K562 (cell line): Measurements from ENCODE around the gene KRTAP4-8. TPM values are rescaled to one million over a fixed set of nuclear protein-coding genes. Genes with fewer than 3 reads are reported as not detected.

ENCODE experiments used
- ATAC-seq: fragments of 200-7000 bp; cut with Tn5 transposase; 3 replicates; pipeline ENCODE4 v1.9.1; 2020; ENCODE audit warnings: moderate library complexity
- BruUV-seq: library from RNA; stranded (reverse); fragments of 400-500 nt; replicated peaks from 2 replicates; lab custom pipeline; 2021; lab: Mats Ljungman, UMichigan
- CTCF ChIA-PET: fragments of 300-600 bp; formaldehyde crosslinking; extraction: SDS; loops from one replicate; lab custom pipeline; 2021; ENCODE audit warnings: low intra/inter-chr PET ratio; lab: Yijun Ruan, JAX
- POLR2A ChIA-PET: fragments of 300-600, 350-650 bp; sonication (Branson Sonifier 250); formaldehyde crosslinking; extraction: SDS; loops from one replicate; lab custom pipeline; 2021; ENCODE audit warnings: antibody characterized with exemption, inconsistent platforms; lab: Yijun Ruan, JAX
- DNase-seq, 4 experiments: peaks; one replicate each; pipeline versions ENCODE4 v3.0.0 to v3.0.0-alpha.2; 2011 to 2018; ENCODE audit warnings: low spot score in 3 of 4, mixed read lengths in 3 of 4; ENCODE audit errors: extremely low read depth in 1 of 4
- FAIRE-seq: peaks from 2 replicates; lab custom pipeline; 2011; peaks lifted over from hg19 to GRCh38; lab: Jason Lieb, UNC
- H2AFZ ChIP-seq: 2 replicates; pipeline ENCODE4 v1.6.0; 2011; ENCODE audit warnings: low read depth, low read length, control low read depth, inconsistent platforms
- H3K27ac ChIP-seq: fragments of 200-600 bp; 3 replicates; pipeline ENCODE4 v1.8.0; 2011; ENCODE audit warnings: low read depth, mild to moderate bottlenecking, control low read depth, inconsistent platforms, low read length, moderate library complexity, mixed read lengths; ENCODE audit errors: extremely low read depth
- H3K27me3 ChIP-seq, 2 experiments: fragments of 300-600 bp in 1 of 2; 2 replicates in 1 of 2; 3 replicates in 1 of 2; pipeline versions ENCODE4 v1.6.0 to v1.8.0; 2011; ENCODE audit warnings: inconsistent platforms in 2 of 2, low read length in 2 of 2, mild to moderate bottlenecking in 1 of 2, mixed read lengths in 1 of 2, moderate library complexity in 1 of 2; ENCODE audit not compliant: control insufficient read depth in 2 of 2, insufficient read depth in 2 of 2
- H3K36me3 ChIP-seq: fragments of 300-600 bp; 3 replicates; pipeline ENCODE4 v1.8.0; 2011; ENCODE audit warnings: mild to moderate bottlenecking, low read length, inconsistent platforms; ENCODE audit not compliant: control insufficient read depth, insufficient read depth
- H3K4me1 ChIP-seq, 2 experiments: fragments of 200-600 bp in 1 of 2; replicated peaks in 1 of 2; 2 replicates in 1 of 2; 3 replicates in 1 of 2; pipeline versions ENCODE4 v1.5.1 to v1.8.0; 2011; ENCODE audit warnings: inconsistent platforms in 2 of 2, low read length in 2 of 2, mild to moderate bottlenecking in 1 of 2, mixed read lengths in 1 of 2, moderate library complexity in 1 of 2; ENCODE audit not compliant: control insufficient read depth in 2 of 2, insufficient read depth in 2 of 2
- H3K4me2 ChIP-seq: 2 replicates; pipeline ENCODE4 v1.6.1; 2011; ENCODE audit warnings: low read length, control low read depth, inconsistent platforms, mixed read lengths; ENCODE audit not compliant: insufficient read depth
- H3K4me3 ChIP-seq: fragments of 200-600 bp; sonication (generic), shearing (Covaris generic); 2 replicates; pipeline ENCODE4 v1.5.1; 2016; ENCODE audit warnings: control low read depth, inconsistent platforms
- H3K79me2 ChIP-seq: fragments of 200-600 bp; 3 replicates; pipeline ENCODE4 v1.8.0; 2011; ENCODE audit warnings: low read length, inconsistent platforms; ENCODE audit not compliant: control insufficient read depth, insufficient read depth
- H3K9ac ChIP-seq, 2 experiments: 2 replicates each; pipeline versions ENCODE4 v1.6.0 to v1.6.1; 2011; ENCODE audit warnings: low read depth in 2 of 2, low read length in 2 of 2, control low read depth in 1 of 2, inconsistent platforms in 1 of 2, mild to moderate bottlenecking in 1 of 2, mixed read lengths in 1 of 2; ENCODE audit not compliant: insufficient read depth in 1 of 2
- H3K9me1 ChIP-seq: one replicate; pipeline ENCODE4 v1.6.0; 2011; ENCODE audit warnings: inconsistent platforms, mild to moderate bottlenecking, low read length, moderate library complexity; ENCODE audit not compliant: control insufficient read depth, insufficient read depth
- H3K9me3 ChIP-seq: replicated peaks from 2 replicates; pipeline ENCODE4 v1.5.1; 2011; ENCODE audit warnings: low read depth, low read length, inconsistent platforms; ENCODE audit not compliant: control insufficient read depth, insufficient read depth
- H4K20me1 ChIP-seq: replicated peaks from 2 replicates; pipeline ENCODE4 v1.6.1; 2011; ENCODE audit warnings: low read length, inconsistent platforms, mixed read lengths; ENCODE audit not compliant: control insufficient read depth, insufficient read depth
- ATF7 ChIP-seq: fragments of 450-650 bp; IDR thresholded peaks from 2 replicates; pipeline ENCODE4 v1.7.1; 2014; ENCODE audit warnings: mild to moderate bottlenecking, moderate library complexity
- EP300 ChIP-seq: IDR thresholded peaks from 2 replicates; pipeline ENCODE4 v1.6.1; 2012; ENCODE audit warnings: low read length, improper control_type of control experiment
- MEF2A ChIP-seq: IDR thresholded peaks from 2 replicates; pipeline ENCODE4 v1.6.1; 2011; ENCODE audit warnings: low read depth, mild to moderate bottlenecking, low read length, moderate library complexity; ENCODE audit not compliant: control insufficient read depth
- ZBTB1 ChIP-seq: sonication (generic); formaldehyde crosslinking; IDR thresholded peaks from 2 replicates; pipeline ENCODE4 v1.8.1; 2023; ENCODE audit warnings: missing genetic modification reagents, low read depth, mild to moderate bottlenecking, borderline replicate concordance
- ZNF146 ChIP-seq: IDR thresholded peaks from one replicate; pipeline ENCODE4 v1.6.1; 2018; ENCODE audit warnings: missing compliant biosample characterization; ENCODE audit not compliant: unreplicated experiment
- ZNF518B ChIP-seq: fragments of 250-450 bp; sonication (Bioruptor Pico); IDR thresholded peaks from 2 replicates; pipeline ENCODE4 v1.5.0; 2021; ENCODE audit warnings: mild to moderate bottlenecking, moderate library complexity
- ZNF668 ChIP-seq: fragments of 250-450 bp; sonication (Bioruptor Pico); IDR thresholded peaks from 2 replicates; pipeline ENCODE4 v1.8.0; 2022; ENCODE audit warnings: mild to moderate bottlenecking, inconsistent platforms
- WGBS: fragments of 100-300 bp; shearing (Covaris generic); methylation state at CpG from one replicate; pipeline ENCODE4 v1.1.6; 2016; ENCODE audit warnings: low coverage, mixed read lengths; ENCODE audit not compliant: insufficient coverage; ENCODE audit errors: missing lambda C conversion rate; 5-methylcytosine and 5-hydroxymethylcytosine counted together
- in situ Hi-C: fragments of 300-500 bp; cut with MboI; formaldehyde crosslinking; loops from 4 replicates; pipeline ENCODE4 v1.15.0; 2018; ENCODE audit warnings: inconsistent platforms, mixed read lengths
- intact Hi-C: fragments of 100-400 bp; cut with micrococcal nuclease; formaldehyde crosslinking; loops from 2 replicates; pipeline ENCODE4 v1.14.2; 2022
- polyA plus RNA-seq, 8 experiments: library from polyadenylated mRNA; depleted of rRNA in 4 of 8; stranded (reverse) in 5 of 8; unstranded in 3 of 8; fragments of >200 nt; fragmentation: Nextera tagmentation in 2 of 8; fragmentation: Illumina TruSeq in 1 of 8; extraction: Ambion mirVana in 2 of 8; extraction: Trizol in 1 of 8; gene quantifications; 2 replicates each; pipeline versions ENCODE4 v1.2.1 to v1.2.3, GENCODE V29; 2011 to 2014; ENCODE audit warnings: inconsistent platforms in 1 of 8, missing spikeins in 1 of 8
- total RNA-seq, 7 experiments: library from RNA; depleted of rRNA in 6 of 7; stranded (reverse); fragments of >200 nt in 6 of 7; fragmentation: Illumina TruSeq in 2 of 7; extraction: Trizol in 2 of 7; gene quantifications; 2 replicates each; pipeline versions ENCODE4 v1.2.1 to v1.2.3, GENCODE V29; 2011 to 2021; ENCODE audit warnings: low replicate concordance in 1 of 7

The KRTAP4-8 gene
- total and polyA plus RNA-seq, 9 of the 15 experiments (the other 6 are each of a cell fraction or from before 2014, with no cell fraction given) = not detected

- TF ChIP-seq ZNF518B (CRISPR knock-in tag) (no peak), MEF2A (no peak), ATF7 (no peak), ZNF668 (no peak)
Measured at GRCh38 chr17:41127371-41127770, 29.4 kb upstream of the KRTAP4-8 start (continued).

- TF ChIP-seq ZNF146 (CRISPR knock-in tag) (peak; percentile 55), EP300 (no peak), ZBTB1 (no peak)
- Histone ChIP-seq H2AFZ (no peak overlapping the region), H3K4me2 (no peak overlapping the region), H3K27me3 (no peaks in the 10 kb centered on the region), H3K79me2 (no peaks in the 10 kb centered on the region), H3K4me1 (no peaks in the 10 kb centered on the region), H3K9ac (no peak overlapping the region), H3K9me1 (no peaks in the 10 kb centered on the region), H3K4me3 (no peak overlapping the region), H3K36me3 (no peaks in the 10 kb centered on the region), H3K9me3 (no peaks in the 10 kb centered on the region), H3K27ac (no peak overlapping the region), H4K20me1 (no peaks in the 10 kb centered on the region)
- BruUV-seq = no TSS peak
- ChIA-PET CTCF (no interaction called here), POLR2A (no interaction called here)
- FAIRE-seq = no peak
- no peak for DNase-seq
- in situ Hi-C loops (no loop called here), intact Hi-C loops (no loop called here)
- 0% methylated on average over 3 of the region's 3 CpGs for WGBS
- no peak for ATAC-seq
Measured at GRCh38 chr17:41126412-41126811, 28.5 kb upstream of the KRTAP4-8 start.
